HG02571 (cell line): ENCODE measurements around the gene LOX.

ENCODE experiments used
- ATAC-seq: cut with Tn5 transposase; IDR thresholded peaks from one replicate; pipeline ENCODE4 v1.9.1; 2021; ENCODE audit warnings: mild to moderate bottlenecking, moderate library complexity; ENCODE audit not compliant: unreplicated experiment

LOX gene, protein sequence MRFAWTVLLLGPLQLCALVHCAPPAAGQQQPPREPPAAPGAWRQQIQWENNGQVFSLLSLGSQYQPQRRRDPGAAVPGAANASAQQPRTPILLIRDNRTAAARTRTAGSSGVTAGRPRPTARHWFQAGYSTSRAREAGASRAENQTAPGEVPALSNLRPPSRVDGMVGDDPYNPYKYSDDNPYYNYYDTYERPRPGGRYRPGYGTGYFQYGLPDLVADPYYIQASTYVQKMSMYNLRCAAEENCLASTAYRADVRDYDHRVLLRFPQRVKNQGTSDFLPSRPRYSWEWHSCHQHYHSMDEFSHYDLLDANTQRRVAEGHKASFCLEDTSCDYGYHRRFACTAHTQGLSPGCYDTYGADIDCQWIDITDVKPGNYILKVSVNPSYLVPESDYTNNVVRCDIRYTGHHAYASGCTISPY

DNA sequence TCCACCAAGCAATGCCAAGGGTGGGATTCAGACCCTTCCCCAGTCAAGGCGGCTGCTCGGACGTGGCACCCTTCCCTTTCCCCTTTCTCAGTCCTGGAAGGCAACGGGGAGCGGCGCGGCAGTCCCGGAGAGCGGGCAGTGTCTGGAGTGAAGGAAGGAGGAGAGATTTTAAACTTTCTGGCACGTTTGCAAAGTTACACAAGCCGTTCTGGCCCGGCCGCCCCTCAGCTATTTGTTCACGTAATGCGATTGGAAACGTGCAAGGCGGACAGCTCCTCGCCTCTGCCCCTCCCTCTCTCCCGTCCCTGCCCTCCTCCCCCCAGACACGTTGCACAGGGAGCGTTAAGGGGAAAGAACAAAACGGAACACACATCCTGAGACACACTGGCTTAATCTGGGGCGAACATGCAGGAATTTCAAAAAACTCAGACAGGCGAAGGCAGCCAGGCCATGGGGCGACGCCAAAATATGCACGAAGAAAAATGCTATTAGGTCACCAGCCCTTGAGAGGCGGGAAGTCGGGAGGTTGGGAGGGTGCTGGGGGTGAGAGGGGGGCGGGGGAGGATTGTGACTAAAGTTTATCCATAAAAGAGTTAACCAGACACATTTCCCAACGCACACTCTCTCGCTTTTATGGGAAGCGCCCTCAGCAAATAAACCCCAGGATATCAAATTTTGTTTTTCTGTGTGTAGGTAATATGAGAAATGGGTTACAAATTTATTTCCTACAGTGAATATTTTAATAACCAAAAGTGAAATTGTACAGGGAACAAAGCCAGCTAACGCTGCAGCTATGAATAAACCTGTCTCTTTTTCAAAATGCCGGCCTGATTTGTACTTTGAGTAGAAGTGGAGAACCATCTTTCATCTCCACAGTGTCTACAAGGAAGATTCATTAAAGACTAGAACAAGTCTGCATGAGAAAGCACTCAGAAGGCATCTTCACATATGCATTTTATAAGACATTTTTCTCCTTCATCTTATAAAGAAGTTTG is at the start of gene LOX:
LOX (minus strand) TSS at position 144 of the 995 bp plus-strand sequence. CDS start 274 bp downstream, outside the sequence.
- ATAC-seq: no peak

DNA sequence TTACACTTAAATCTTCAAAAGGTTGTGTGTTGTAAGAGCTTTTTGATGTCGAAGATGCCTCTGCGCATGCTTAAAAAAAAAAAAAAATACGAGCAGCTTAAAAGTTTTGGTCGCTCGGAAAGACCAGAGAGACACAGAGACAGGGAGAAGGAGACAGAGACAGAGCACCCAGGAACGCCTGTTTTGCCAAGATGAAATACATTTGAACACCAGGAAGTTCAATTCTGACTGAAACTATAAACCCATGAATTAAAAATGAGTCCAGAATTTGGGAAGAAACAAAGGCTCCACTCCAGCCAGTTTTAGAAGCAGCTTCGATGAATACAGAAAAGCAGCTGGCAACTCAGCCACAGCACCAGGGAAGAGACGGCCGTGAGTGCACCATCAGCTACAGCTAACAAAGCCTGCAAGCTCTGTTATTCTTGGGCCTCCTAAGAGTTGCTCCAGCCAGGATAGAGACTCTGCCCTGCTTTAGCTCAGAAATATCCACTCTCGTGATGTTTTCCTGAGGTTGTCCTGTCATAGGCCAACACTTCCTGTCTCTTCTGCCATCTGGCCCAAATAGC is 48.8 kb upstream of the LOX start:
- ATAC-seq: no peak

DNA sequence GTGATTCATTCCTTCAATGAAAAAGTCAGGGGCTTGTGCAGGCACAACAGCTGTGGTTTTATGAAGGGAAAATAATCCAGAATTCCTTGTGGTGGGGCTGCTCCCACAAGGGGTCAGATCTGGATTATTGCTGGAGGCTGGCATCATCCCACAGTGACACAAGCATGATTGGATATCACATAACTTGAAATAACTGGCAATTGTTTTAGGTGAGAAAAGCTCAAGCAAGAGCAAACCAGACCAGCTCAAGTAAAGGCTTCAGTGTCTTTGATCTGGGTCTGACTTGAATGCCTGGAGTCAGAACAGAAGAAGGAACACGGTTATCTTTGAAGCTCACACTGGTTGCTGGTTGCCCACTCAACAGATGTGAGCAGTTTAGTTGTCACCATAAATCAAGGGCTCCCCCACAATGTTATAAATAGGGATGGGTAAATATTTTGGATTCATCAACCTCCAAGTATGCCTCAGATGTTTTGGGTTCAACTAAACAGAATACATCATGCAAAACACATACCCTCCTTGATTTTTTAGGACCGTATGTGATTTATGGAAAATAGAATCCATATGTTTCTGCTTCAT is 48.2 kb upstream of the LOX start:
- ATAC-seq: no peak

DNA sequence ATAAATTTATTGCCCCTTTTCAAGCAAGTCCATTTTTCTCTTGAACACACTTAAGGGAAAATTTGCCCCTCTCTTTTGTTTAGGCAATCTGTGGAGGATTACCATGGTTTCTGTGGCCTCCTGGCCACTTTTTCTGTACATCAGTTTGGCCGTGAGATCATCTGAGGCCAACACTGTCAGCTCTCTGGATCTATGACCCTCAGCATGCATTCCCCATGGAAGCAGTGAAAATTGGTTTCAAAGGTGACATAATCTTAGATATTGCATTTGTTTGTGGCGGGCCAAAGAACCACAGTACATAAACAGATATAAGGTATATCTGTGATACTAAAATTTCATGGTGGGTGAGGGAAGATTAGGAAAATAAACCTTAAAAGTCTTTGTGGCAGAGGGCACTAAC is 46.7 kb upstream of the LOX start:
- ATAC-seq: no peak

DNA sequence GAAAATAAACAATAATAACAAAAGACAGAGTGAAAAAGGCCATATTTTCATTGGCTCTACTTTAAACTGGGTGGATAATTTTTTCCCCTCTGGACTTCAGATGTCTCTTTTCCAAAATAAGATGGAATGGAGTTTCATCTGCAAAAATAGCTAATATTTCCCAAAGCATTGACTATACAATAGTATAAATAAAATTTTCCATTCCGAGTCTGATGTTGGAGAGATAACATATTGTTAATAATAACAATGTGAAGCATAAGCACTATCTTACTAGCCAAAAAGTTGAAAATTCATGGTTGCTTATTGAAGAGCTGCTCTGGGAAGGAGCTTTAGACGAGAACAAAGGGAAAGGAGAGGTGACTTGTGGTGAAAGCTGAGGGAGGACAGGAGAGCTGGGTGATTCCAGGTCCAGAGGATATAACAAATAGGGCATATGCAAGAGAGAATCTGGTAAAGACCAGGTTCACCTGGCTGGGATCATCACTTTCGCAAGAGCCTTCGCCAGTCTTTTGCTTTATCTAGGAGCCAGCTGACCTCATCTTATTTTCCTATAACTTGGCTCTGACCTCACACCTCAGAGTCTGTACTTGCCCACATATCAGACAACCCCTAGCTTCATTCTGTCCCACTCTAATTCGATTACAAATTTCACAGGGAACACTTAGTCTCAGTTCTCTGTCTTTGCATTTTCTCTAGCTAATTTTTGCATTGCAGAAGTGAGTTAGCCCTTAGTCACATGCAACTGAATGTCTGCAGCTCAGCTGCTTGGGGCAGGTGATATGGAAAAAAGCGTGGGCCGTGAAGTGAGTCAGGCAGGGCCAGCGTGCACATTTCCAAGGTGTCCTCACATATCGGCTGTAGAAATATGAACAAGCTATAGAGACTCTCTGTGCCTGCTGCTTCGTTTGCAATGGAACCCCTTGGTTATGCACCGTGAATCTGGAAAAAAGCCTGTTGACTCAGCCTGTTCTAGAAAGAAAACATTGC is 43.7 kb upstream of the LOX start:
- no peak for ATAC-seq

DNA sequence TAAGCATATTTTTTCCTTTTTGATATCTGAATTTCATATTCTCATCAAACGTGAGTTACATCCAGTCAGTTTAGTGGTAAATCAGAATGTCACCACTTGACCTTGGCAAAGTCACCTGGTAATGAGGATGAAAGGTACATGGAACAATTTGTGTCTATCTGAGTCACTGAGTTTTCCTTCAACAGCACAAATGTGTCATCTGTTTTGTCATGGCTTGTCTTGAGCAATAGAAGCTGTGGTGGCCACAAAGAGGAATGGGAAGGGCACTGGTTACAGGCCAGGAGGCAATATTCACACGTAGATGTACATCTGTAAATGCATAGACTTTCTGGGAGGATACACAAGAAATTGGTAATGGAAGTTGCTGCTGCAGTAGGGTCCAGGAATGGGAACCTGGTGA is 42.9 kb upstream of the LOX start:
- ATAC-seq: no peak

DNA sequence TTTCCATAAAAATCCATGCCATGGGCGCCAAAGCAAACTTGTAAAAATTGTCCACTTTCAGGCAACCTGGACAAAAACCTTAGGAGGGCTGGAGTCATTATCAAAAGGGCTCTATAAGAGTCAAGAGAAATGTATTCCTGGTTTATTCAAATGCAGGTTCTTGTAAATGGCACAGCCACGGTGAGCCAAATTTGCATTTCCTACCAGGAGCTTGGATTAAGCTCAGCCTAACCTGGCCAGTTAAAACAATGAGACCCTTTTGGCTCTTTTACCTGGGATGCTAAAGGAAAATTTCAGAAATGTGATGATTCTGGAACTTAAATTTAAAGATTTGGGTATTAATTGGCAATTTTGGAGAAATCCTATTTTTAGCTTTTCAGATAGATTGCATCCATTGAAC is 42.4 kb upstream of the LOX start:
- no peak for ATAC-seq

DNA sequence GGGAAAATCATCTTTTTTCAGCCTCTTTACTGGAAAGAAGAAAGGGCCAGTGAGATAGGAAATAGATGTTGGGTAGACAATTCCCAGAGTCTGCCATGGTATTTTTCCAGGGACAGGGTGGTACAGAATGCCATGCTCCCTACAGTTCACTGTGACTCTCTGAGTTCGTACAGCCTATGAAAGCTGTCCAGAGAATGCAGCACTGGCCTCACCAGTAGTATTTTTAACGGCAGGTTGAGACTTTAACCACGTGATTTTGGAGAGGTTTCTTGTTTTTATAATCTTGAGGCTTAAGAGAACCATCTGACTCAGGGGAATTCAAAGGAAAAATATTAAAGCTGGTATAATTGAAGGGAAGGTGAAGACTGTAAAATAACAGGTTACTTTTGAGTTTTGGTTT is 41.1 kb upstream of the LOX start:
- no peak for ATAC-seq

DNA sequence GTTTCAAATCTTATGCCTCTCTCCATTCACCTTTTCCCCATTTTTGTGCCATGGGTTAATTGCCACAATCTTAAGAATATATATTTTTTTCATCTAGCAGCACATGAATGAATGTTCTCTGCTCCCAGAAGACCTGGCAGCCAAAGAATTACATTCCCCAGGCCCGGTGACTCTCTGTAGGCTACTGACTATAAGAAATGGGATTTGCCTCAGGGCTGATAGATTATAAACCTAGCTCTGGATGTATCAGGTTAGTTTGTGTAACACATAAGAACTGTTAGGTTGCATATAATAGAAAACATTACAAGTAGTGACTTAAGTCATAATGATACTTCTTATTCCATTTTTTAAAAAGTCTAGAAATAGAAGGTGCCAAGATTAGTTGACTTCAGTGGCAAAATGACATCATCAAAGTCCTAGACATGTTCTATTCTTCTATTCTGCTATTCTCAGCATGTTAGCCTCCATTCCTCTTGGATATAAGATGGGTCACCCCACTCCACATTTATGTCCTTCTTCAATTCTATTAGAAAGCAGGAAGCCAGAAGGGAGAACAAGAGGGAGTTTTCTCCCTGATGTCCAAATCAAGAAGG is 40.4 kb upstream of the LOX start:
- ATAC-seq: no peak

DNA sequence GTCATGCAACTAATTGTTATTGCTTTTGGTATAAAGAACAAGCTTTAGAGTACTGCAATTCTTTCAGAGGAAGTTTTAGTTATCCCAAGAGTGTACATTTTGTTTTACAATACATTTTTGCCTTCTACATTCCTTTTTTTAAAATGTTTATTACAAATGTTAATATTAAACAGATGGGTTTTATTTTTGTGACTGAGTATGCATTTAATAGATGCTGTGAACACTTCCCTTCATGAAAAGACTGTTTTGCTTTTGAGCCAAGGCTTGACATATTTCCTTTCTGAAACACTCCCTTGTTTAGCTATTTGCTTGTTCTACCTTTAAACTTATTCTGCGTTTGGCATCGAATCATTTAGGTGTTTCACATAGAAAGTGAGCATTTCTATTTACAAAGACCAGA is 36.4 kb upstream of the LOX start:
- no peak for ATAC-seq

DNA sequence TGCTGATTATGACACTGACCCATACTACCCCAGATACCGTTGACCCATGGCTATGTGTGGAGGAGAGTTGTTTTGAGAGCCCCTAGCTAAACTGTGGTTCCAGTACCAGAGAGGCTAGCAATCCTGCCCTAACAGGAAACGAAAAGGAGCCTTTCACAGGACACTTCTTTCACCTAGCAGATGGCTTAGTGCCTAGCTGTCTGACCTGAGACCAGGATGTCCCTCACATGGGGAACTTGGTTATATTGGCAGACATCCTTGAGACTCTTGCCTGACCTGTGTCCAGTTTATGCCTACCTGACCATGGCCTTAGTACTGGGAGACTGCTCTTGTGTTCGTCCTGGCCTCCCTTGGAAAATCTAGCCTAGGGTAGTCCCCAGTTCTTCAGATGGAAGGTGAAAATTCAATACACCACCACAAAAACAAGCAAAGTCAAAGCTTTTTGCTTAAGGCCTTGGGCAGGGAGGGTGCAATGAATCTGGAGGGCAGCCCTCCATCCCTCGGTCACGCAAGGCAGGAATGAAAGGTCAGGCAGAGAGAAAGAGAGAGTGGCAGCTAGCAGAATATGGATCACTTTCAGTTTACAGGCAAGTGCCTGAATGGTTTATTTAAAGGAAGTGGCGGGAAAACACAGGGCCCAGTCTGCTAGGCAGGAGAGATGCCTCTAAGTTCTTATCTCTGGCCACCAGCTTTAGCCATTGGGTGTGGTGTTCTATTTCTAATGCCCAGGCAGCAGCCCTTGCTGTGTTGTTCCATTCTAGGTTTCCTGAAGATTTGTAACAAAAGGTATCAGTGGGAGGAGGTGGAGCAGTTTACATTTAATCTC is 34.9 kb upstream of the LOX start:
- ATAC-seq: no peak

DNA sequence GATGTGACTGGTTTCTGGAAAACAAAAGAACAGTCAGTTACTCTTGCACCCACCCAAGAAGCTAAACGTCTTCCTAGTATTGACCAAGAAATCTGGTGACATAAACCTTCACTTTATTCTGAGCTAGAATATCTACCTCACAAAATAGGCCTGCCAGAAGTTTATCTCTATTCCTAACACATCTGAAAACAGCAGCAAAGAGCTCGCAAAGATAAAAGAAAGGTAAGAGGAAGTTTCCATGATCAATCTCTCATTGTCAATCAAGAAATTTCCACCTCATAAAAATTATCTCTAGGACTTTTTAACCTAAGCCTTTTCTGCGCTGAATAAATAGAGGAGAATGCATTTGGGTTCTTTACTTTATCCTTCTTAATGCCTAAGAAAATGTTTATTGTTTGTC is 34.0 kb upstream of the LOX start:
- no peak for ATAC-seq

DNA sequence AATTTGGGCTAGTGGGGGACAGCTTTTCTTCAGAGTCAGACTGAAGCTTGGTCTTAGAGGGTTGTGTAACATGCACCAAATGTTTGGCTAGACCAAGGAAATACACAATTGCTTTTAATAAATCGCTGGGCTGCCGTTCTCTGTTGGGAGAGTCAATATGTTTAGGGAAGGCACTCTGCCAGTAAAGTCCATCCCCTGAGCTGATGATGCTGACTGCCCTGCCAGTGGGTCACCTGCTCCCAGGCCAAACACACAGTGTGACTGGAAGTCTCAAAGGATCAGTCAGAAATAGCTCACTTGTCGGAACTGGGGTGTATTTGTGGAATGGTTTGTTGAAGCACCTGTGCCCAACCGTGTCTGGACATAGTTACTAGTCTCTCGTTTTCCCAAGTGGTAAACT is 33.4 kb upstream of the LOX start:
- ATAC-seq: no peak

DNA sequence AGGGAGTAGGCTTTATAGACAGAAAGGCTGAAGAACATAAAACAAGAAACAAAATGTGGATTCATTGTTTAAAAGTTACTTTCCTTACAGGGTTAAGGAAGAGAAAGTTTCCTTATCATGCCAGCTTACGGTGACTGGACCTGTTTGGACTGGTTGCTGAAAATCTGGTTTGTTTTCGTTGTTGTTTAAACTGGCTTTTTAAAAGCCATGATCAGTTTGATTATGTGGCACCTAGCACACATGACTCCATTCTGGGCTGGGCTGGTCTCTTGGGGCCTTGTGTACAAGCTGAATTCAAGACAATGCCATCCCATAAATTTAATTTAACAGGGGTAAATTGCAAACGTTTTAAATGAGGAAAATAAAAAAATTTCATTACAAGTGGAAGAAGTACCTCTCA is 32.9 kb upstream of the LOX start:
- no peak for ATAC-seq

DNA sequence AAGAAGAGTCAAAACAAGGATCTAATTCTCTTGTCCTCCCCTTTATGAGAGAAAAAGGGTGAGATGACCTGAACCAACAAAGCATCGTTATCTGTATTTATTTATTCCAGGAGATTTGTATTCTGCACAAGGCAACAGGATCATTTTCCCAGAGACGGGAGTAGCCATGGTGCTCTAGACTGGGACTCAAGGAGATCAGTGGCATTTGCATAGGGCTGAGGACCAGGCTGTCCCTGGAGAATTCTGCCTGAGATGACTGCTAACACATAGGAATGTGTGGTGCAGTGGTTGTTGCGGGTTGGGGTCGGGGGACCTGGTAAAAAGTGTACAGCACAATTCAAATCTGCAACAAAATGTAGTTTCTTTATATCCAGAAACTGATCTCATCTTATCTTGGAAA is 29.0 kb upstream of the LOX start:
- no peak for ATAC-seq

DNA sequence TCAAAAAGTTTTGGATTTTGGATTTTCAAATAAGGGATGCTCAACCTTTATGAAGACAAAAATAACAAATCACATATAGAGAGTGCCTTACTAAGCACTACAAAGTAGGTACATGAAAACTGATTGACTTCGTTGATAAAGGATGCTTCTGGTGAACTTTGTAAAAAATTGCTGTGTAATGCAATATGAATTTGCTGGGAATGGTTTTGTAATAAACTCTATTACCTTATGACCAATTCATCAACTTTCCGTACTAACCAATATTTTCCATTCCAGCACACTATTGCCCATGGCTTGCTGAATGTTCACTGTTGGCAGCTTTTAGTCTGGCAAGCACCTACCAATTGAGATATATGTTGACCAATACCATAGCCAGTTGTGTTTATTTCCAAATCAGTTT is 27.9 kb upstream of the LOX start:
- no peak for ATAC-seq

DNA sequence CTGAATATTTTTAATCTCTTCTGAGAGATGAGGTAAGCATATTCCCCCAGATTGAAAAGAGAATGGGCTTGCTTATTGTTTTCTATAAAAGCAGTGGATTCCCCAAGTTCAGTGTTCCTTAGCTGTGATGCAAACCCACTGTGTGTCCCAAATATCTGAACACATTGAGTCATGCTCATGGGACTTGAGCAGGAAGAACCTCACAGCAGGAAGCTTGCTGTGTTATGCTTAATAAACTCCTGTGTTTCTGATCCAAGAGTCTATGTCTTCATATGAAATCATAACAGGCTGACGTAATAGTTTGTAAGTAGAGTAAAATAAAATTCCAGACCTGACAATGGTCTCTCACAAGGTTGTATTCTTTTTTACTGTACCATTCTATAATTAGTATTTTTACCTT is 24.8 kb upstream of the LOX start:
- ATAC-seq: no peak

DNA sequence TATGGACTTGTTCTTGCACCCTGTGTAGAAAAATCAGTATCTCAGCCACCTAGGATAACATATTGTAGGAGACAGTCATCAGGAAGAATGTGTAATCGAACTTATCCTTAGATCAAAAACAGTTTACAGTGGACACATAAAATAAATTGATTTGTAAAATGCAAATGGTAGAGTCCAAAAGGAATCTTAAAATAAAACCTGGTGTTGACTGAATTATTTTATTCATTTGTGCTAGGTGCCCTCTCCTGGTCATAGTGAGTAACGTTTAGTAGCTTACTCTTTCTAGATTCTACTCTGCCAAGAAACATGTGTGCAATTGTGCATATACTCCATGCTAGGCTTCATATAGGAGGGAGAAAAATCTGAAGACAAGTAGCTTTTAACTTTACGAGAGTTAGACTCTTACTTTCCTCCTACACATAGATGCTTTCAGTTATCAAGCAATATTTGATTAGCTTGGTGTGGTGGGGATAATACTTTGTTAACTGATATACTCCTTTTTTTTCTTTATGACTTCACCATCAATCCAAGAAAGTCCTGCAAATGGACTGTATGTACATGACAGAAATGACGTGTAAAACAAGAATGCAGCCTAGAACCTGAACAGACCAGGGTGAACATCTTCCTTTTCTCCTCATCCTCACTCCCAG is 23.7 kb upstream of the LOX start:
- ATAC-seq: no peak
